K562 (cell line): ENCODE measurements around the gene TMEM86B. TPM values are rescaled to one million over a fixed set of nuclear protein-coding genes. Genes with fewer than 3 reads are reported as not detected.
A peak's percentile ranks its signal among the peaks of the same experiment; 100 is the strongest.

Experiments used
- ARID3B ChIP-seq: fragments of 250-450 bp; sonication (Bioruptor Pico); IDR thresholded peaks from 2 replicates; pipeline ENCODE4 v1.4.0; 2020; ENCODE audit warnings: borderline replicate concordance
- CREB5 ChIP-seq: fragments of 250-450 bp; sonication (Bioruptor Pico); IDR thresholded peaks from 2 replicates; pipeline ENCODE4 v1.5.0; 2020; ENCODE audit warnings: mild to moderate bottlenecking
- GTF2A2 ChIP-seq: IDR thresholded peaks from 2 replicates; pipeline ENCODE4 v1.6.1; 2016; ENCODE audit warnings: mild to moderate bottlenecking, missing genetic modification characterization, missing compliant biosample characterization
- HOMEZ ChIP-seq: fragments of 250-450 bp; sonication (Bioruptor Pico); IDR thresholded peaks from 2 replicates; pipeline ENCODE4 v1.4.0; 2020; ENCODE audit warnings: mild to moderate bottlenecking, moderate library complexity
- PTBP1 ChIP-seq: fragments of 200-400 bp; formaldehyde crosslinking; IDR thresholded peaks from 2 replicates; pipeline ENCODE4 v1.6.1; 2017; ENCODE audit warnings: low read depth, low read length
- RB1 ChIP-seq: fragments of 450-650 bp; IDR thresholded peaks from 2 replicates; pipeline ENCODE4 v1.6.1; 2017; ENCODE audit warnings: low read depth, mild to moderate bottlenecking
- SAP30 ChIP-seq: fragments of 200-600 bp; sonication (generic); IDR thresholded peaks from 2 replicates; pipeline ENCODE4 v1.6.1; 2012; ENCODE audit warnings: borderline replicate concordance, low read depth, mild to moderate bottlenecking, moderate library complexity, low read length, control low read depth, inconsistent platforms; ENCODE audit not compliant: insufficient read depth, poor library complexity, severe bottlenecking
- SMARCA4 ChIP-seq: fragments of 450-650 bp; IDR thresholded peaks from 2 replicates; pipeline ENCODE4 v1.6.1; 2016
- SP1 ChIP-seq: sonication (generic); formaldehyde crosslinking; IDR thresholded peaks from 2 replicates; pipeline ENCODE4 v1.8.1; 2022; ENCODE audit warnings: mild to moderate bottlenecking, missing genetic modification reagents
- STAT5B ChIP-seq: fragments of 250-450 bp; sonication (Bioruptor Pico); IDR thresholded peaks from 2 replicates; pipeline ENCODE4 v1.8.0; 2021; ENCODE audit warnings: mild to moderate bottlenecking, inconsistent platforms
- ZMIZ1 ChIP-seq, 2 experiments: fragments of 150-350 bp in 1 of 2; IDR thresholded peaks; 2 replicates each; pipeline ENCODE4 v1.6.1; 2012 to 2016; ENCODE audit warnings: low read depth in 2 of 2, low read length in 2 of 2, mild to moderate bottlenecking in 1 of 2, moderate library complexity in 1 of 2
- ZNF174 ChIP-seq: fragments of 250-450 bp; sonication (Bioruptor Pico); IDR thresholded peaks from 2 replicates; pipeline ENCODE4 v1.4.0; 2020; ENCODE audit warnings: mild to moderate bottlenecking
- ZNF277 ChIP-seq: fragments of 250-450 bp; sonication (Bioruptor Pico); IDR thresholded peaks from 2 replicates; pipeline ENCODE4 v1.8.0; 2022; ENCODE audit warnings: inconsistent platforms, mild to moderate bottlenecking, moderate library complexity, borderline replicate concordance
- ZNF316 ChIP-seq: fragments of 450-650 bp; IDR thresholded peaks from 2 replicates; pipeline ENCODE4 v1.6.1; 2016
- ZNF395 ChIP-seq: fragments of 200-800 bp; sonication (Bioruptor generic); IDR thresholded peaks from 2 replicates; pipeline ENCODE4 v1.6.1; 2017; ENCODE audit warnings: missing genetic modification characterization, missing compliant biosample characterization
- ZNF707 ChIP-seq: fragments of 250-450 bp; sonication (Bioruptor Pico); conservative IDR thresholded peaks from 2 replicates; pipeline ENCODE4 v1.8.0; 2022; ENCODE audit warnings: inconsistent platforms, mild to moderate bottlenecking, moderate library complexity
- polyA plus RNA-seq, 8 experiments: library from polyadenylated mRNA; depleted of rRNA in 4 of 8; stranded (reverse) in 5 of 8; unstranded in 3 of 8; fragments of >200 nt; fragmentation: Nextera tagmentation in 2 of 8; fragmentation: Illumina TruSeq in 1 of 8; extraction: Ambion mirVana in 2 of 8; extraction: Trizol in 1 of 8; gene quantifications; 2 replicates each; pipeline versions ENCODE4 v1.2.1 to v1.2.3, GENCODE V29; 2011 to 2014; ENCODE audit warnings: inconsistent platforms in 1 of 8, missing spikeins in 1 of 8
- total RNA-seq, 7 experiments: library from RNA; depleted of rRNA in 6 of 7; stranded (reverse); fragments of >200 nt in 6 of 7; fragmentation: Illumina TruSeq in 2 of 7; extraction: Trizol in 2 of 7; gene quantifications; 2 replicates each; pipeline versions ENCODE4 v1.2.1 to v1.2.3, GENCODE V29; 2011 to 2021; ENCODE audit warnings: low replicate concordance in 1 of 7

Gene TMEM86B
- total and polyA plus RNA-seq, 9 of the 15 experiments (the other 6 are each of a cell fraction or from before 2014, with no cell fraction given): 0.28 to 7.9 (median 2.1) TPM

- TF ChIP-seq ZMIZ1 (IDR thresholded peaks at IDR 0.05; ENCODE audit: low read depth in 2 of 2, low read length in 2 of 2) (peak in 1 of 2 experiments; percentile 61; a peak in 2 of 4 replicates), ZNF395 (CRISPR knock-in tag) (peak; percentile 48), ARID3B (CRISPR knock-in tag) (no peak), GTF2A2 (tag) (no peak), ZNF707 (CRISPR knock-in tag) (no peak), ZNF174 (CRISPR knock-in tag) (no peak), PTBP1 (peak; percentile 22; the same call in 1 of the 2 replicates), STAT5B (CRISPR knock-in tag) (no peak), RB1 (peak; percentile 89), SP1 (peak; percentile 99), CREB5 (CRISPR knock-in tag) (0 out of 2 replicates have a peak, but pooled peaks have one; percentile 50), ZNF316 (peak; percentile 97), SAP30 (peak; percentile 98), SMARCA4 (peak; percentile 76), ZNF277 (no peak), HOMEZ (CRISPR knock-in tag) (no peak)
These were observed 11.9 kb downstream of the TMEM86B start (continued) for GRCh38 chr19:55216461-55217198.
